VCaP (cell line): ENCODE results near the gene SDK2.

Experiments
- H3K27ac ChIP-seq: fragments of 450-650 bp; 2 replicates; pipeline ENCODE4 v1.5.1; 2017
- TF ChIP-seq, protein P1 (sequence below): fragments of 450-650 bp; conservative IDR thresholded peaks from 2 replicates; pipeline ENCODE4 v1.5.1; 2017; ENCODE audit warnings: mild to moderate bottlenecking, moderate library complexity

Gene SDK2

DNA sequence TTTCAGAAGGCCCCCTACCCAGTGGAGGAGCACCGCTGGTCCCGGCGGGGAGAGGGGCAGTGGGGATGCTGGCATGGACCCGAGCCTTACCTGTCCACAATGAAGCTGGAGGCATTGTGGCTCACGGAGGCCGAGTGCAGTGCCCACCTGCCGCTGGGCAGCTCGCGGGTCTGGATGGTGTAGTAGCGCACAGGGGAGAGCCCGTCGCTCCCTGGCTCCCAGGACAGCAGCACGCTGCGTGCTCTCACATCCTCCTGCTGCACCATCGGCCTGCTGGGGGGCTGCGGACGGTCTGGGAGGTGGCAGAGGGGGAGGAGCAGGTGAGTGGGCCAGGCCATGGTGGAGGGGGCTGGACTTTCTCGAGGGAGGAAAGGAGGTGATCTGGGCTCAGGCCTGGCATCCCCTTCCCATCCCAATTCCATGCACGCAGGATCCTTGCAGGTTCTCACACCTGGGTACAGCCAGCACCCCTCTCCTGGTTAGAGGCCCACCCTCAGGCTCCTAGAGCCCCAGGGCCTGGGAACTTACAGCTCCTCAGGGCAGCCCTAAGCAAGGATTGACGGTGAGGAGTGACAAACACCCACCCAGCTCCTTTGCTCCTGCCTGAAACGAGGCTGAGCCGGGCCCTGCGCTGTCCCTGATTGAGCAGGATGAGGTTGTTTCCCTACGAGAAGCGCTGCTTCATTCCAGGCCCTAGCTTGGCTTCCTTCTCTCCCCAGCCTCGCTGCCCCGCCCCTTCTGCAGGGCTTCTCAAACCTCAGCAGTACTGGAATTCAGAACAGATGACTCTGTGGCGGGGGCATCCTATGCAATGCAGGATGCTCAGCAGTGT, 256.3 kb downstream of the SDK2 start:
- H3K27ac ChIP-seq, result no peak overlapping the region
- TF ChIP-seq, protein P1, sequence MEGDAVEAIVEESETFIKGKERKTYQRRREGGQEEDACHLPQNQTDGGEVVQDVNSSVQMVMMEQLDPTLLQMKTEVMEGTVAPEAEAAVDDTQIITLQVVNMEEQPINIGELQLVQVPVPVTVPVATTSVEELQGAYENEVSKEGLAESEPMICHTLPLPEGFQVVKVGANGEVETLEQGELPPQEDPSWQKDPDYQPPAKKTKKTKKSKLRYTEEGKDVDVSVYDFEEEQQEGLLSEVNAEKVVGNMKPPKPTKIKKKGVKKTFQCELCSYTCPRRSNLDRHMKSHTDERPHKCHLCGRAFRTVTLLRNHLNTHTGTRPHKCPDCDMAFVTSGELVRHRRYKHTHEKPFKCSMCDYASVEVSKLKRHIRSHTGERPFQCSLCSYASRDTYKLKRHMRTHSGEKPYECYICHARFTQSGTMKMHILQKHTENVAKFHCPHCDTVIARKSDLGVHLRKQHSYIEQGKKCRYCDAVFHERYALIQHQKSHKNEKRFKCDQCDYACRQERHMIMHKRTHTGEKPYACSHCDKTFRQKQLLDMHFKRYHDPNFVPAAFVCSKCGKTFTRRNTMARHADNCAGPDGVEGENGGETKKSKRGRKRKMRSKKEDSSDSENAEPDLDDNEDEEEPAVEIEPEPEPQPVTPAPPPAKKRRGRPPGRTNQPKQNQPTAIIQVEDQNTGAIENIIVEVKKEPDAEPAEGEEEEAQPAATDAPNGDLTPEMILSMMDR, result no peak

GRCh38 chr17:73386561-73386960, 257.7 kb downstream of the SDK2 start:
- H3K27ac ChIP-seq, result no peak overlapping the region
- TF ChIP-seq, protein P1, result no peak

GRCh38 chr17:73384926-73385325, 259.3 kb downstream of the SDK2 start:
- TF ChIP-seq, protein P1, result no peak
- H3K27ac ChIP-seq, result no peak overlapping the region

- TF ChIP-seq, protein P1, result no peak
- no peak overlapping the region for H3K27ac ChIP-seq
Measured at GRCh38 chr17:73380439-73381106, 263.7 kb downstream of the SDK2 start.

GRCh38 chr17:73379826-73380225, 264.4 kb downstream of the SDK2 start:
- TF ChIP-seq, protein P1, result no peak
- H3K27ac ChIP-seq, result no peak overlapping the region

DNA sequence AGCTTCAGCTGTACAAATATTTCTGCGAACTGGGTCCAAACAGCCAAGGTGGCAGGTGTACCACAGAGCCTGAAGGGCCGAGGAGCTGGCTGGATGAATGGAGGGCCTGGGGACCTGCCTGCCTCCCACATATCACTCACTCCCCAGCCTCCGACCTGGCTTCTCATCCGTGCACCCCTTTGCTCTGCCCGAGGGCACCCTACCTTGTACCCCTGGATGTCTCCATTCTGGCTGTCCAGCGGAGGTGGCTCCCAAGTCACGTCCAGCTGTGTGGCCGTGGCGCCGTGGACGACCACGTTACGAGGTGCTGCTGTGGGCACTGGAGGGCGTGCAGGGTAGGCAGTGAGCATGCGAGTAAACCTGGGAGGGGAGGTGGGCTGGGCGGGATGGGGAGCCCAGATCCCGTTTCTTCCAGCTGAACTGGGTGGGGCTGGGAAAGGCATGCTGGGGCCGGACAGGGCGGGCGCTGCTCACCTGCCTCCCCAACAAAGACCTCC, 265.2 kb downstream of the SDK2 start:
- no peak overlapping the region for H3K27ac ChIP-seq
- TF ChIP-seq, protein P1, result no peak

DNA sequence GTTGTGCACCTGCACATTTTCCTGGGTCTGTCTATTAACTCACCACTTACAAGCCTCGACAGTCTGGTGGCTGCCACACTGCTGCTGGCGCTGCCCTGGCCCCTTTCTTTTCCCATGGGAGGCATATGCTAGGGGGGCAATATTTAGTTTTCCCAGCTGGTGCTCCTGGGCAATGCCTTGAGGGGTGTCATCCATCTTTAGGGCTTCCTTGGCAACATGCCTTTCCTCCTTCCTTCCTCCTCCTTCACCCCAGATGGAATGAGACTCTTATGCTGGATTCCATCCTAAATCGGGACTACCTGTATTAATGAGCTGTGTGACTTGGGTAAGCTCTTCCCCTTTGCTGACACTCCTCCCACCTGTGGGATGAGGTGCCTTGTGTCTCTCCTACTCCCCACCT, 267.6 kb downstream of the SDK2 start:
- H3K27ac ChIP-seq, result no peak overlapping the region
- TF ChIP-seq, protein P1, result no peak
